NT2/D1 (cell line): Measurements from ENCODE around the gene DIAPH3.

Experiments used
- SUZ12 ChIP-seq: IDR thresholded peaks from 2 replicates; pipeline ENCODE4 v1.6.1; 2011; ENCODE audit not compliant: insufficient read length, insufficient read depth; ENCODE audit errors: extremely low read depth
- YY1 ChIP-seq: IDR thresholded peaks from 2 replicates; pipeline ENCODE4 v1.6.1; 2011; ENCODE audit not compliant: insufficient read length, insufficient read depth
- ZNF274 ChIP-seq: IDR thresholded peaks from 2 replicates; pipeline ENCODE4 v1.6.1; 2011; ENCODE audit warnings: mild to moderate bottlenecking, low read depth, low read length

DNA sequence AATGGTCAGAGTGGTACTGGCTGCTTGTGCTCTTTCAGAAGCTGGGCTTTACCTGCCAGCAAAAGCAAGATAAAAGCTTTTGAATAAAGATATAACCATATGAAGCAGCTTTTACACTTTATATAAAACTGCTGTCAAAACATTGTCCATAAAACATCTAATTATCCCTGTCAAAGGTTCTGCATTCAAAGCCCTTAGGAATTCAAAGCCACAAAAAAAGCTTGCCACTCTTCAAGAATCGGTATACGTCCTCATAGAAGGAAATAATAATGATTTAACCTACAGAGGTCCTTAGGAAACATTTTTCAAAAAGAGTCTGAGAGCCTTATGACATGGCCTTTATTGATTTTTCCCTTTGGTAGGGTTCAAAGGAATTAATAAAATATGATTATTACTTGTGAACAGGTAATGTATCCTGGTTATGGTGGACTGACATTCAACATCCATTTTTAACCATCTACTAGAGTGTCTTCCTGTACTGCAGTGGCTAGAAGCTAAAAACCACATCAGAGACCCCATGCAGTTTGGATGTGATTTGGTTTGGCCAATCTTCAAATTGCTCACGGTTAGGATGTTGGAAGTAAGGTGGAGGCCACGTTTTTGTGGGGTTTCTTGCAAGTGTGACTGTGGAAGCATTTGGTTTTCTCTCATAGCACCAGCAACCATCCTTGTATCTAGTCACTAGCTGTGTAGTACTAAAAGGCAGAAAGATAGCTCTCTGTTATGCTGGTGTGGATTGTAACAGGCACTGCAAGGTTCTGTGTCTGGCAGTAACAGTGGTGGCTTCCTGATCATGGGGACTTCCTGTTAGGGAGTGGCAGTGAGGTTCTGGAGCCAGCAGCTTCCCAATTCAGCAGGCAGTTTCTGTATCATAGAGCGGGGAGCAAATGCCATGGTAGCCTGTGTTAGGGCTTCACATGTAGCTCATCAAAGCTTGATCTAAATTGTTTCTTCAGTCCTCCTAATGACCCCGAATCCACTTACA is 441.5 kb downstream of the DIAPH3 start:
- no peak for TF ChIP-seq YY1
- no peak for TF ChIP-seq SUZ12
- TF ChIP-seq ZNF274, result no peak
